HepG2 (cell line): ENCODE measurements around the gene C1orf198. TPM values are rescaled to one million over a fixed set of nuclear protein-coding genes. Genes with fewer than 3 reads are reported as not detected.

Experiments used
- ATAC-seq: fragments of 200-7000 bp; cut with Tn5 transposase; 3 replicates; pipeline ENCODE4 v1.9.1; 2020; ENCODE audit warnings: mild to moderate bottlenecking, moderate library complexity
- BruUV-seq: library from RNA; stranded (reverse); fragments of 400-500 nt; replicated peaks from 2 replicates; lab custom pipeline; 2021; lab: Mats Ljungman, UMichigan
- CTCF ChIA-PET: fragments of 300-600 bp; formaldehyde crosslinking; extraction: SDS; loops from one replicate; lab custom pipeline; 2021; ENCODE audit warnings: low total read pairs, inconsistent platforms, low intra/inter-chr PET ratio; lab: Yijun Ruan, JAX
- POLR2A ChIA-PET: fragments of 350-600 bp; sonication (Branson Sonifier 250); formaldehyde crosslinking; loops from one replicate; lab custom pipeline; 2020; ENCODE audit warnings: antibody characterized with exemption, inconsistent platforms; lab: Yijun Ruan, JAX
- DNase-seq: peaks from one replicate; pipeline ENCODE4 v3.0.0-alpha.2; 2015; ENCODE audit warnings: low spot score
- FAIRE-seq: peaks from 3 replicates; lab custom pipeline; 2011; peaks lifted over from hg19 to GRCh38; lab: Jason Lieb, UNC
- H2AFZ ChIP-seq: one replicate; pipeline ENCODE4 v1.6.1; 2011; ENCODE audit warnings: low read length, inconsistent platforms
- H3K27ac ChIP-seq: fragments of 300-600 bp; 3 replicates; pipeline ENCODE4 v1.8.0; 2011; ENCODE audit warnings: mixed run types, mild to moderate bottlenecking, mixed read lengths, low read length, inconsistent platforms; ENCODE audit not compliant: insufficient read depth; ENCODE audit errors: extremely low read length
- H3K27me3 ChIP-seq, 2 experiments: fragments of 200-600 bp in 1 of 2; 2 replicates in 1 of 2; 3 replicates in 1 of 2; pipeline versions ENCODE4 v1.6.0 to v1.8.0; 2011; ENCODE audit warnings: low read length in 2 of 2, mild to moderate bottlenecking in 2 of 2, moderate library complexity in 2 of 2, inconsistent platforms in 1 of 2; ENCODE audit not compliant: insufficient read depth in 2 of 2, control insufficient read depth in 1 of 2
- H3K36me3 ChIP-seq, 2 experiments: fragments of 200-600 bp in 1 of 2; replicated peaks in 1 of 2; 2 replicates in 1 of 2; 3 replicates in 1 of 2; pipeline versions ENCODE4 v1.5.1 to v1.8.0; 2011; ENCODE audit warnings: low read length in 2 of 2, inconsistent platforms in 1 of 2; ENCODE audit not compliant: insufficient read depth in 2 of 2, control insufficient read depth in 1 of 2
- H3K4me1 ChIP-seq: 2 replicates; pipeline ENCODE4 v1.5.1; 2012; ENCODE audit warnings: low read length, inconsistent platforms; ENCODE audit not compliant: insufficient read depth
- H3K4me2 ChIP-seq: 2 replicates; pipeline ENCODE4 v1.6.0; 2011; ENCODE audit warnings: low read depth, low read length, inconsistent platforms
- H3K4me3 ChIP-seq, 3 experiments: fragments of 200-600 bp in 1 of 3; sonication (generic), shearing (Covaris generic) in 1 of 3; replicated peaks in 1 of 3; 2 replicates each; pipeline ENCODE4 v1.5.1; 2011 to 2016; ENCODE audit warnings: low read length in 3 of 3, inconsistent platforms in 2 of 3, low read depth in 2 of 3, mild to moderate bottlenecking in 2 of 3, control low read depth in 1 of 3, mixed read lengths in 1 of 3; ENCODE audit not compliant: insufficient read depth in 1 of 3
- H3K79me2 ChIP-seq: one replicate; pipeline ENCODE4 v1.6.1; 2011; ENCODE audit warnings: low read length, inconsistent platforms; ENCODE audit not compliant: insufficient read depth
- H3K9ac ChIP-seq: 2 replicates; pipeline ENCODE4 v1.6.0; 2011; ENCODE audit warnings: mild to moderate bottlenecking, low read depth, low read length, inconsistent platforms; ENCODE audit not compliant: insufficient read depth
- H3K9me3 ChIP-seq: 2 replicates; pipeline ENCODE4 v1.5.1; 2012; ENCODE audit warnings: mild to moderate bottlenecking, low read length
- H4K20me1 ChIP-seq: 2 replicates; pipeline ENCODE4 v1.6.0; 2011; ENCODE audit warnings: inconsistent platforms, mild to moderate bottlenecking, low read length, moderate library complexity; ENCODE audit not compliant: insufficient read depth
- AFF4 ChIP-seq: sonication (generic); formaldehyde crosslinking; IDR thresholded peaks from 2 replicates; pipeline ENCODE4 v1.4.0; 2020; ENCODE audit warnings: missing genetic modification reagents
- CTCF ChIP-seq: sonication (generic); formaldehyde crosslinking; IDR thresholded peaks from 2 replicates; pipeline ENCODE4 v1.5.0; 2020; ENCODE audit warnings: mild to moderate bottlenecking, missing genetic modification reagents, moderate library complexity
- GFI1 ChIP-seq: sonication (generic); formaldehyde crosslinking; IDR thresholded peaks from 2 replicates; pipeline ENCODE4 v1.5.0; 2020; ENCODE audit warnings: missing genetic modification reagents, mild to moderate bottlenecking, borderline replicate concordance
- IRF1 ChIP-seq: sonication (generic); formaldehyde crosslinking; IDR thresholded peaks from 2 replicates; pipeline ENCODE4 v1.4.0; 2020; ENCODE audit warnings: low read depth, mild to moderate bottlenecking, missing genetic modification reagents
- MAF1 ChIP-seq: sonication (generic); formaldehyde crosslinking; IDR thresholded peaks from 2 replicates; pipeline ENCODE4 v1.5.0; 2020; ENCODE audit warnings: missing genetic modification reagents, borderline replicate concordance
- NCOR1 ChIP-seq: fragments of 200-600 bp; sonication (generic); IDR thresholded peaks from 2 replicates; pipeline ENCODE4 v1.7.0; 2017; ENCODE audit warnings: antibody characterized with exemption, low read length, borderline replicate concordance
- PHF5A ChIP-seq: IDR thresholded peaks from one replicate; pipeline ENCODE4 v1.6.1; 2018; ENCODE audit warnings: low read depth, missing genetic modification reagents; ENCODE audit not compliant: unreplicated experiment
- PTBP1 ChIP-seq: fragments of 200-400 bp; formaldehyde crosslinking; IDR thresholded peaks from 2 replicates; pipeline ENCODE4 v1.6.1; 2018; ENCODE audit warnings: low read length, low read depth; ENCODE audit not compliant: poor library complexity, severe bottlenecking
- SKIL ChIP-seq: sonication (generic); formaldehyde crosslinking; IDR thresholded peaks from 2 replicates; pipeline ENCODE4 v1.8.0; 2022; ENCODE audit warnings: missing genetic modification reagents, mild to moderate bottlenecking, moderate library complexity, borderline replicate concordance
- SP2 ChIP-seq: sonication (generic); formaldehyde crosslinking; IDR thresholded peaks from 2 replicates; pipeline ENCODE4 v1.5.1; 2020; ENCODE audit warnings: mild to moderate bottlenecking, missing genetic modification reagents
- ZNF232 ChIP-seq: sonication (generic); formaldehyde crosslinking; IDR thresholded peaks from 2 replicates; pipeline ENCODE4 v1.4.0; 2020; ENCODE audit warnings: missing genetic modification reagents, borderline replicate concordance
- ZNF317 ChIP-seq: sonication (generic); formaldehyde crosslinking; IDR thresholded peaks from 2 replicates; pipeline ENCODE4 v1.5.0; 2020; ENCODE audit warnings: mild to moderate bottlenecking, missing genetic modification reagents
- ZNF383 ChIP-seq: sonication (generic); formaldehyde crosslinking; IDR thresholded peaks from 2 replicates; pipeline ENCODE4 v1.4.0; 2020; ENCODE audit warnings: missing genetic modification reagents, mild to moderate bottlenecking, borderline replicate concordance
- ZNF672 ChIP-seq: sonication (generic); formaldehyde crosslinking; IDR thresholded peaks from 2 replicates; pipeline ENCODE4 v1.8.1; 2022; ENCODE audit warnings: missing genetic modification reagents
- ZNF75D ChIP-seq: sonication (generic); formaldehyde crosslinking; IDR thresholded peaks from 2 replicates; pipeline ENCODE4 v1.8.1; 2023; ENCODE audit warnings: missing genetic modification reagents, mild to moderate bottlenecking, borderline replicate concordance
- ZNF788 ChIP-seq: sonication (generic); formaldehyde crosslinking; IDR thresholded peaks from 2 replicates; pipeline ENCODE4 v1.5.0; 2020; ENCODE audit warnings: mild to moderate bottlenecking, missing genetic modification reagents, borderline replicate concordance
- WGBS: methylation state at CpG from one replicate; pipeline ENCODE4 v1.1.6; 2017; ENCODE audit warnings: low lambda C conversion rate; 5-methylcytosine and 5-hydroxymethylcytosine counted together
- in situ Hi-C: cut with HindIII; loops from 2 replicates; pipeline ENCODE4 v1.10.0; 2017; ENCODE audit warnings: low pct_unique_long_range_greater_than_20kb; ENCODE audit not compliant: extremely low pct_ligation_motif_present
- intact Hi-C: fragments of 100-400 bp; cut with micrococcal nuclease; formaldehyde crosslinking; loops from one replicate; pipeline ENCODE4 v1.10.0; 2022; ENCODE audit not compliant: unreplicated experiment
- polyA plus RNA-seq, 8 experiments: library from polyadenylated mRNA; depleted of rRNA in 3 of 8; stranded (reverse) in 7 of 8; unstranded in 1 of 8; fragments of >200 nt; fragmentation: Illumina TruSeq in 4 of 8; extraction: Trizol in 4 of 8; gene quantifications; 2 replicates each; pipeline versions ENCODE4 v1.2.1 to v1.2.3, GENCODE V29; 2011 to 2016; ENCODE audit warnings: low read depth in 4 of 8, missing spikeins in 1 of 8, mixed read lengths in 1 of 8; ENCODE audit not compliant: insufficient read depth in 1 of 8
- total RNA-seq, 5 experiments: library from RNA; depleted of rRNA; stranded (reverse); fragments of >200 nt; fragmentation: Illumina TruSeq; extraction: Trizol; gene quantifications; 2 replicates each; pipeline ENCODE4 v1.2.3, GENCODE V29; 2016; ENCODE audit warnings: low read depth in 1 of 5

Gene C1orf198
- total and polyA plus RNA-seq, 2 of the 13 experiments (the other 11 are each of a cell fraction or from before 2014, with no cell fraction given): 12.7 to 13.4 TPM

GRCh38 chr1:230796626-230797025 is 71.7 kb downstream of the C1orf198 start:
- H3K9me3 ChIP-seq: no peaks in the 10 kb centered on the region
- H3K79me2 ChIP-seq: no peaks in the 10 kb centered on the region
- H3K27ac ChIP-seq: no peak overlapping the region
- DNase-seq (no peak), ATAC-seq (no peak), FAIRE-seq (no peak)
- H3K27me3 ChIP-seq: peaks cover 0 to 10% of the 10 kb centered on the region in 2 experiments; a peak in 1 of 5 replicates
- WGBS: 53% methylated on average over 2 of the region's 2 CpGs
- H3K4me1 ChIP-seq: peaks cover 34% of the 10 kb centered on the region
- BruUV-seq: no TSS peak
- H3K9ac ChIP-seq: no peak overlapping the region
- no peak overlapping the region for H2AFZ ChIP-seq
- H3K4me2 ChIP-seq: no peak overlapping the region
- no peak overlapping the region for H3K4me3 ChIP-seq
- no peaks in the 10 kb centered on the region for H3K36me3 ChIP-seq
- intact Hi-C loops: loop anchor here (5.0 kb wide), 1 partner anchor 296 kb away; no protein-coding TSS in a partner anchor
- ChIA-PET POLR2A (no interaction called here), CTCF (interaction anchor here (1.9 to 2.4 kb wide), 2 partner anchors 182 to 295 kb away, joined by 9 to 10 read pairs; partner anchors contain the start of genes ARV1 and TTC13)
- in situ Hi-C loops: loop anchor here (25.0 kb wide), 1 partner anchor 416 kb away; no protein-coding TSS in a partner anchor
- no peaks in the 10 kb centered on the region for H4K20me1 ChIP-seq
- TF ChIP-seq NCOR1 (no peak), CTCF (no peak), PHF5A (no peak), IRF1 (CRISPR knock-in tag) (no peak), ZNF383 (CRISPR knock-in tag) (no peak), GFI1 (no peak), ZNF232 (CRISPR knock-in tag) (no peak), SKIL (CRISPR knock-in tag) (no peak), PTBP1 (no peak), ZNF788 (CRISPR knock-in tag) (no peak), ZNF672 (CRISPR knock-in tag) (no peak), SP2 (CRISPR knock-in tag) (no peak), MAF1 (no peak), ZNF75D (CRISPR knock-in tag) (no peak), AFF4 (CRISPR knock-in tag) (no peak), ZNF317 (CRISPR knock-in tag) (no peak)
